HG03354 (cell line): Measurements from ENCODE around the gene EYS.
"Not testable (repeated sequence)": the region's sequence is repeated elsewhere in the genome, so short reads cannot be mapped to it uniquely, and the experiment has no call there.

Experiments used
- ATAC-seq: cut with Tn5 transposase; IDR thresholded peaks from one replicate; pipeline ENCODE4 v1.9.1; 2021; ENCODE audit warnings: mild to moderate bottlenecking; ENCODE audit not compliant: unreplicated experiment, poor library complexity, severe bottlenecking

EYS gene

GRCh38 chr6:64547594-64548268, 1159.3 kb downstream of the EYS start:
- ATAC-seq: no peak

DNA sequence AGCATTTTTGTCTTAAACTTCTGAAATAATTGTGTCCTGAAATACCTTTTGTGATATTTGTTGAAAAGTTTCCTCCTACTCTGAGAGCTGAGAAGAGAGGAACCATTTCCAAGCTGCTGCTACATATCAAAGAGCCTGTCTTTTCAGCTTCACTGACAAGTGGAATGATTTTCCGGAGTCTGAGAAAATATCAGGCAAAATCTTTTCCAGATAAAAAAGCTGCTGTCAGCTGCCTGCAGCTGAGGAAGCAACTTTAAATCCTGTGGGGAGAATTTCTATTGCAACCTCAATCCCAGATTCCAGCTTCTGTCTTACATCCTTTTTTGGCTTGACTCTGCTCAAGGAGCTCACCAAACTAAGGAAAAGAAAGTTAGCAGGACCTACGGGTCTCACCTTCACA, 1167.1 kb downstream of the EYS start:
- no peak for ATAC-seq

DNA sequence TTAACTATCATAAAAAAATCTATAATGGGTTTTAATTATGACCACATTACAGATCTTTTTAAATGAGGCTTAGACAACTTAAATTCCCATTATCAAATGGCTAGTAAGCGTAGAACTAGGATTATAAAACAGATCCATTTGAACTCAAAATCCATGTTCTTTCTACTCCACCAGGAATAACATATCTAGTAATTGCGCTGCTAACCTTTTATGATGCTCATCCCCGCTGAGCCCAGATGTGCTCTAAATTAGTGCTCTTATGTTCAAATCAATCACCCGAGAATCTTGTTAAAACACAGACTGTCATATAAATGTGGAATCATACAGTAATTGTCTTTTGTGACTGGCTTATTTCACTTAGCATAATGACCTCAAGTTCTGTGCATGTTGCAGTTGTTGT, 1168.3 kb downstream of the EYS start:
- ATAC-seq: no peak

DNA sequence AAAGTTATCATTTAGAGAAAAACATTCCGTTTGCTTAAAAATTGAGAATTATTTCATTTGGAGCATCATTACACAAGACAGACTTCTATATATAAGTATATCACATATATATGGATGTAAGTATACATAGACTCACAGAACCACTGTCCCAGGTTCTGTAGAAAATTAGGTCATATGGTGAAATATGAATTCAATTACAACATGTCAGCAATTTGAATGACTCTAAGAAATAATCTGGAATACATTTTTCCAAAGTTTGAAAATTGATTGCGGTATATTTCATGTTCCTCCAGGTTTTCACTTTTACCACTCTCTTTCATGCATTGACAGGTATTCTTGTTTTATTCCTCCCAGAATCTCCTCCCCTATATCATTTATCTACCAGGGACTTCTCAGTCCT, 1179.1 kb downstream of the EYS start:
- no peak for ATAC-seq

DNA sequence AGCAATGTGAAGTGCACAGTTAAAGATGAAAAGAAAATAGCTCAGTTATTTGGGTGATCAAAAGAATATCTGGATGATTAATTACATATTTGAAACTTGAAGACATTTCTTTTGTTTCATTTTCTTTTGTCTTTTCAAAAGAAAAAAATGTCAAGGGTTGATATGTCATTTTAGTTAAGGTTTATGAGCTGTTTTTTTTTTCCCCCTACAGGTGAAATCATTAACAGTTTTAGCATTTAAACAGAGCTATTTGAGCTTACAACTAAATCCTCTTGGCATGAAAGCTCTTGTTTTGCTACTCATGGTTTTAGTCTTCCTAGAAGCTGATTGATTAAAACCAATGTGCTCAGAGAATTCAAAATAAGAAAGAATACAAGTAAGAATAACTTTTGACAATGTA, 1184.2 kb downstream of the EYS start:
- no peak for ATAC-seq

DNA sequence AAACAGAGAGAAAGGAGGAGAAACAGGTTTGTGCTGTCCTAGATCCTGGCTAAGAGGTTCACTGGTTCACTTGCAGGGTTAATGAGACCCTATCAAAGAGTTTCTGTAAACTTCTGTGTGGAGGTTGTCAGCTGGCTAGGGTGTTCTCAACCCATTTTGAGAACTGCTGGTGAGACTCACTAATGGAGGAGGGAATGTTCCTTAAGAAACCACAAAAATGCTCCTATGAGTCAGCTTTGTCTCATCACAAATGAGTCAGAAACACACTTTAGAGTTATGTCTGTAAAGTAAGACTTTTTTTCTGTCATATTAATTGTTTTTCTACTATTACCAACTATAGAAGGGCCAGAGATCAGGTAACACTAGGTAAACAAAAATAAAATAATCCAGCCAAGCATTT, 1187.0 kb downstream of the EYS start:
- peak; percentile 62 for ATAC-seq

GRCh38 chr6:64516393-64516792, 1190.6 kb downstream of the EYS start:
- ATAC-seq: no peak

DNA sequence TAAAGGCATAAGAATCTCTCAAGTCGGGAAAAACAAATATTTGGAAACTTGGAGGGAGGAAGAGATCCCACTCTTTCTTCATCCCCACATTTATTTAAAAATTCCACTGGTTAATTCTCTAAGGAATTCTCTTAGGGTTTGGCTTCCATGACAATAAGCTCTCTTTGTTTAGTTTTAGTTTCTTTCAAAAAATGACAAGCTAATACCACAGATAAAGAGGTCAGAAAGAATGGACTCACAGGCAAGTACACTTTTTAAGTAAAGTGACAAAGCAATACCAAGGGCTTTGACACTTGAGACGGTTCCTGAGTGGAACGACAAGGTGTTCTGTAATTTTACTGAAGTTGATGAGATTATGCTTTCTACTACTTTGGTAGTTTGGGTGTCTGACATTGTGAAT, 1199.4 kb downstream of the EYS start:
- no peak for ATAC-seq

DNA sequence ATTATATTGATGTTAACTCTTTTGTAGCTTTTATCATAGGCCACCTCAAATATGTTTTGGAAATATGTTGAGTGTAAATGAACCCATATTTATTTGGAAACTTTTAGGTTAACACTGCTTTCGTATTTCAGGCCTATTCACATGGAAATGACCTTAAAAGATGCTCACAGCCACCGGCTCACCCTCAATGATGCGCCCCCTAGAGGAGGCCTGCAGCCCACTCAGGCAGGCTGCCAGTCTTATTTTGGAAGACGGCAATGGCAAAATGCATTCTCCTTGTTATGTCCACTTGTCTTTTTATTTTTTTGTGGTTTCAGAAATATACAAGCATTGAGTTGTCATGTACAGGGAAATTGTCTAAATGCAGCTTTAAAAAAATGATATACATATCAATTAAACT, 1201.7 kb downstream of the EYS start:
- ATAC-seq: no peak

DNA sequence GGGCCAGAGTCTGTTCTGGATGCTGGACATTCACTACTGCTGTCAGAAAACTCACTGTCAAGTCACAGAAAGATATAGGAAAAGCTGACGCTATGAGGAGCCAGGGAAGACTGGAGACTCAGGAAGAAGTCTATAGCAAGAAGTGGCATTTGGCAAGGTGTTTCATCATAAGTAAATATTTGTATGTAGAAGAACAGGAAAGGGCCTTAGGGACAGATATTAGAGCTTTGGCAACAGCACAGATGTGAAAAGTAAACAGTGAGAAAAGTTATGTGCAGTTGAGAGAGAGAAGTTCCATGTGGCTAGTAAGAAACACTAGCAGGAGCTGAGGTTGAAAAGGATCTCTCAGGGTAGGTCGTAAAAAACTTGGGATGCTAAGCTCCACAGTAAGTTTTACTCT, 1202.5 kb downstream of the EYS start:
- ATAC-seq: no peak

DNA sequence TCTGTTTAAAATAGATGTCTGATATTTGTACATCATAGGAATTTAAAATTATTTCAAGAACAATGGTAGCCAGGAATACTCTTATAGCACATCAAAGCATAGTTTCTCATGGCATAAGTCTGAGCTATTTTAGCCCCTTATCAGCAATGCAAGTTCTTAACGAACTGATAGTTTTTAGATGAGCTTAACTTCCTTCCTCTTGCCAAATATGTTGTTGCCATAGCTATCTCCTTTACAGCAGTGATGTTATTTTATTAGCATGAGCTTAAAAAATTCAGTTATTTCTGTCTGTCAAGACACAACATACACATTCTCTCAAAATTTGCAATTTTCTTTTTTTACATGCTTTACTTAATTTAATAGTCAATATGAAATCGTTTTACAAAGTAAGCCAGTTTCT, 1204.2 kb downstream of the EYS start:
- no peak for ATAC-seq

GRCh38 chr6:64497634-64498033, 1209.4 kb downstream of the EYS start:
- ATAC-seq: no peak

DNA sequence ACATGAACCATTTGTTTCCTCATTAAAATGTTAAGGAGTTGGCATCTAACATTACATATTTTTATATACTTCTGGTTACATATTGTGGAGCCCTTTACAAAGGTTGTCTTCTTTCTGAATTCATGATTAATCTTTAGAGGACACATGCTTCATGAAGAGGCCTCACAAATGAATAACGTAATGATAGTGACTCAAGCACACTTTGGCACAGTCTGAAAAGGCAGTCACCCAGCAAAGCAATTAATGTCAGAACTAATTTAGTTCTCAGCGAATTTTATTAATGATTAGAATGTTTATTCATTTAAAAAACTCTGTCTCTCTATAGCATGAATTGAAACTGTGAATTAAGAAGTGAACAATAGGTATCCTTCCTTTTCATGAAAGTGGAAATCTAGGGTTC, 1217.3 kb downstream of the EYS start:
- ATAC-seq: no peak

DNA sequence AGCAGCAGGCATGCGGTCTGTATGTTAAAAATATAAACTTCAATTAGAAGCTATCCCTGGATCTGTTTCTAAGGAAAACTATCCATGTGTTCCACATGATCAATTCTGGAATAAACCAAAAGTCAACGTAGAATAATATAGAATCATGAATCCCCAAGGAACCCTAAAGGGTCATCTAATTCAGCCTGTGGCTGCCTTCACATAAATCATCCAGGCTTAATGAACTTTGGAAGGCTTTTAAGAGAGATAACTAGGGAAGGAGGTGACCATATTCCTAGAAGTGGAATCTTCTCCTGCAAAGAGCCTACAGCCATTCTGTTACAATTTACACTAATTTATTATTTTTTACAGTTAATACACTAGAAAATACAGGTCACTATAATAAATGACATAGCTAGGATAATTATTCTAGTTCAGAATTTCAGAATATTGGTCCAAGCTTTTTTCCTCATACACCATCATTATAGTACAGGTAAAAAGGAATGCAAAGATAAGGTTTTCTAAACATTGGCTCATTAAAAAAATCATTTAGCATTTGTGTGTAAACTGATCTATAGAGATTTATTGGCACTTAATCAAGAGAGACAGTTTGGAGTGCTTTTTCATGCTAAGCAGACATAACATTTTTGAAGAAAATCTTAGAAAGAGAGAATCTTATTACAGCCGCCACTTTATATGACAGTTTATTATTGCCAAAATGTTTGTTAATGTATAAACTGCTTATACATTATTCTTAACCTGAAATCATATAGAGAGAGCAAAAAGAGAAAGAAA, 1220.3 kb downstream of the EYS start:
- ATAC-seq: no peak

GRCh38 chr6:64483956-64484499, 1223.0 kb downstream of the EYS start:
- no peak for ATAC-seq

DNA sequence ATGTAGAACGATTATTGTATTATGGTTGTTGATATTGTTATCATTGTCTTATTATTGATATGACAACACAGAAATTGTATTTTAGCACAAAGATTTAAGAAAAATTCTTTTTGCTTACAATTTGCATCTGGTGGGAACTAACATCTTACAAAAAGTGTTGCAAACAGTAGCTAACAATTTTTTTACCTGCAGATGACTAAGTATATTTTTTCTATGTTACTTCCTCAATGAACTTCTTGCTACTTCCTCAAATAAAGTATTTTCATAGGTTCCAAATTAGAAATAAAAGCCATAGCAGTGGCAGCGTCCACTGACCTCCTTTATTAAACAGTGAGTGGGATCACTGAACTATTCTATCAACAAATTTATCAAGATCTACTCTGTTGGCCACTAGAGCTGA, 1224.4 kb downstream of the EYS start:
- no peak for ATAC-seq

DNA sequence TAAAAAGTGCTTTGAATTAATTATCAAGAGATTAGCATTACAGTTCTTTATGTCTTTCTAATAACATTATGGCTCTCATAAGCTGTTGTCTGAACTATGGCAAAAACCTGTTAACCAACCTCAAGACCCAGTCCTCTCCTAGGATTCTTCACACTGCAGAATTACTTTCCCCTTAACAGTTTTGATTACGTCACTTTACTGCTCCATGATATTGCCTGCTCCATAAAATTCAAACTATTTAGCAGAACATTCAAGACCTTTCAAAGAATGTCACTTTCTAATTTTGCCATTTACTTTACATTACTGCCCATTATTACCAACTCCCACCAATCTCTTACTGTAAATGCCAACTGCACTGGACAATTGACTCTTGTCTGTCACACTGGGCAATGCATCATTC, 1227.9 kb downstream of the EYS start:
- no peak for ATAC-seq

DNA sequence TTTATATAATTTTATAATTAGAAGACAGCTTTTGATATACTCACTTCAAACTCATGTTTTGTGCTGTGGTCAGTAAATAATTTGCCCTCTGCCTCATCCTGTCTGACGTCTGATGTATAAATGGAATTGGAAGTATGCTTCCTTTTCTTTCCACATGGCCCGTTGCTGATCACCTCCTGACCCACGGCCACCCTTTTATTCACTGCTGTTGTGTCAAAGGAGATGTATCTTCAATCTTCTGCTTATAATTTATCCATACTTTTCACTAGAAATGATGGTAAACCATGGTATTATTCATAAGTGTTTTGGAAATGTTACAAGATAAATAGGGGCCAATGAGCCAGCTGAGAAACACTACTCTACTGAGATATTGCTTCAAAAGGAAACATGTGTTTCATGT, 1229.6 kb downstream of the EYS start:
- ATAC-seq: no peak

GRCh38 chr6:64476935-64477334, 1230.1 kb downstream of the EYS start:
- no peak for ATAC-seq

DNA sequence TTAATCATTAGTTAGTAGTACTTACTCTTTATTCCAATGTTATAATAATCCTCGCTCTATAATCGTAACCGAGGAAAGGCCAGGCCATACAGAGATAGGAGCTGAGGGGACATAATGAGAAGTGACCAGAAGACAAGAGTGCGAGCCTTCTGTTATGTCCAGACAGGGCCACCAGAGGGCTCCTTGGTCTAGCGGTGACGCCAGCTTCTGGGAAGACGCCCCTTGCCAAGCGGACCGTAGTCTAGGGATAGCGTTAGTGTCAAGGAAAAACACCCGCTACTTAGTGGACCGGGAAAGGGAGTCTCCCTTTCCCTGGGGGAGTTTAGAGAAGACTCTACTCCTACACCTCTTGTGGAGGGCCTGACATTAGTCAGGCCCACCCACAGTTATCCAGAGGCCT, 1237.6 kb downstream of the EYS start:
- not testable (repeated sequence) for ATAC-seq

- ATAC-seq: no peak
Observed at GRCh38 chr6:64467656-64468055, 1239.4 kb downstream of the EYS start.
